Keratinocyte (primary cell): ENCODE measurements around the gene ARID5A. TPM values are rescaled to one million over a fixed set of nuclear protein-coding genes. Genes with fewer than 3 reads are reported as not detected.

Source experiments
- DNase-seq: peaks from one replicate; pipeline ENCODE4 v3.0.0-alpha.2; 2011; ENCODE audit warnings: low read depth, missing footprints, low spot score
- FAIRE-seq: peaks from 2 replicates; lab custom pipeline; 2011; peaks lifted over from hg19 to GRCh38; lab: Jason Lieb, UNC
- H2AFZ ChIP-seq: 2 replicates; pipeline ENCODE4 v1.6.0; 2012; ENCODE audit warnings: low read length, control low read depth, inconsistent platforms; ENCODE audit not compliant: control insufficient read depth
- H3K27ac ChIP-seq: 2 replicates; pipeline ENCODE4 v1.5.1; 2011; ENCODE audit warnings: low read length; ENCODE audit not compliant: control insufficient read depth, insufficient read depth
- H3K27me3 ChIP-seq: 3 replicates; pipeline ENCODE4 v1.6.0; 2011; ENCODE audit warnings: low read length; ENCODE audit not compliant: control insufficient read depth, insufficient read depth; ENCODE audit errors: extremely low read depth
- H3K36me3 ChIP-seq, 2 experiments: 2 replicates in 1 of 2; 3 replicates in 1 of 2; pipeline ENCODE4 v1.5.1; 2011; ENCODE audit warnings: low read length in 2 of 2, mild to moderate bottlenecking in 1 of 2; ENCODE audit not compliant: control insufficient read depth in 2 of 2, insufficient read depth in 2 of 2; ENCODE audit errors: extremely low read depth in 1 of 2
- H3K4me1 ChIP-seq: 3 replicates; pipeline ENCODE4 v1.5.1; 2011; ENCODE audit warnings: low read length; ENCODE audit not compliant: control insufficient read depth, insufficient read depth; ENCODE audit errors: extremely low read depth
- H3K4me2 ChIP-seq: 3 replicates; pipeline ENCODE4 v1.6.0; 2011; ENCODE audit warnings: low read depth, low read length; ENCODE audit not compliant: control insufficient read depth, insufficient read depth; ENCODE audit errors: extremely low read depth
- H3K4me3 ChIP-seq, 3 experiments: fragments of 200-600 bp in 1 of 3; sonication (generic) in 1 of 3; 2 replicates in 2 of 3; 3 replicates in 1 of 3; pipeline ENCODE4 v1.5.1; 2011 to 2016; ENCODE audit warnings: low read length in 3 of 3, mild to moderate bottlenecking in 3 of 3, control low read depth in 2 of 3, inconsistent platforms in 1 of 3, low read depth in 1 of 3, mixed read lengths in 1 of 3, mixed run types in 1 of 3, moderate library complexity in 1 of 3; ENCODE audit not compliant: control insufficient read depth in 2 of 3, insufficient read depth in 2 of 3; ENCODE audit errors: extremely low read depth in 1 of 3
- H3K79me2 ChIP-seq: 2 replicates; pipeline ENCODE4 v1.6.0; 2012; ENCODE audit warnings: low read length; ENCODE audit not compliant: control insufficient read depth, insufficient read depth
- H3K9ac ChIP-seq: 3 replicates; pipeline ENCODE4 v1.6.0; 2011; ENCODE audit warnings: low read length; ENCODE audit not compliant: control insufficient read depth, insufficient read depth; ENCODE audit errors: extremely low read depth
- H3K9me1 ChIP-seq: 3 replicates; pipeline ENCODE4 v1.6.0; 2011; ENCODE audit warnings: low read length; ENCODE audit not compliant: control insufficient read depth, insufficient read depth; ENCODE audit errors: extremely low read depth
- H3K9me3 ChIP-seq: 2 replicates; pipeline ENCODE4 v1.5.1; 2012; ENCODE audit warnings: low read depth, low read length; ENCODE audit not compliant: control insufficient read depth
- H4K20me1 ChIP-seq: 3 replicates; pipeline ENCODE4 v1.6.0; 2011; ENCODE audit warnings: low read length; ENCODE audit not compliant: control insufficient read depth, insufficient read depth; ENCODE audit errors: extremely low read depth
- EZH2 ChIP-seq: IDR thresholded peaks from one replicate; pipeline ENCODE4 v1.6.1; 2012; ENCODE audit warnings: inconsistent platforms, mild to moderate bottlenecking, low read length, moderate library complexity
- dilution Hi-C: fragments of 300-500 bp; cut with MboI; formaldehyde crosslinking; loops from one replicate; pipeline ENCODE4 v1.7.0; 2020; ENCODE audit warnings: low sequenced_read_pairs; ENCODE audit not compliant: extremely low pct_ligation_motif_present
- polyA plus RNA-seq, 5 experiments: library from polyadenylated mRNA; depleted of rRNA in 3 of 5; stranded (reverse) in 3 of 5; stranded (forward) in 1 of 5; unstranded in 1 of 5; fragments of >200 nt; gene quantifications; 1 replicate in 1 of 5; 2 replicates in 3 of 5; 3 replicates in 1 of 5; pipeline versions ENCODE4 v1.2.1 to v1.2.3, GENCODE V29; 2011 to 2012; ENCODE audit warnings: missing spikeins in 2 of 5, low read depth in 1 of 5, low replicate concordance in 1 of 5
- TF ChIP-seq, protein P1 (sequence below), 3 experiments: IDR thresholded peaks in 1 of 3; conservative IDR thresholded peaks in 1 of 3; optimal IDR thresholded peaks in 1 of 3; 2 replicates in 2 of 3; 3 replicates in 1 of 3; pipeline versions ENCODE3 to v1.5.1; 2011; ENCODE audit warnings: low read length in 3 of 3, mild to moderate bottlenecking in 3 of 3, moderate library complexity in 2 of 3, control low read depth in 1 of 3, inconsistent platforms in 1 of 3; ENCODE audit not compliant: insufficient read depth in 2 of 3; ENCODE audit errors: extremely low read depth in 1 of 3

The ARID5A gene
- polyA plus RNA-seq, 1 donor (not counting 4 experiments of a cell fraction or from before 2014, with no cell fraction given), result 1.6 TPM

DNA sequence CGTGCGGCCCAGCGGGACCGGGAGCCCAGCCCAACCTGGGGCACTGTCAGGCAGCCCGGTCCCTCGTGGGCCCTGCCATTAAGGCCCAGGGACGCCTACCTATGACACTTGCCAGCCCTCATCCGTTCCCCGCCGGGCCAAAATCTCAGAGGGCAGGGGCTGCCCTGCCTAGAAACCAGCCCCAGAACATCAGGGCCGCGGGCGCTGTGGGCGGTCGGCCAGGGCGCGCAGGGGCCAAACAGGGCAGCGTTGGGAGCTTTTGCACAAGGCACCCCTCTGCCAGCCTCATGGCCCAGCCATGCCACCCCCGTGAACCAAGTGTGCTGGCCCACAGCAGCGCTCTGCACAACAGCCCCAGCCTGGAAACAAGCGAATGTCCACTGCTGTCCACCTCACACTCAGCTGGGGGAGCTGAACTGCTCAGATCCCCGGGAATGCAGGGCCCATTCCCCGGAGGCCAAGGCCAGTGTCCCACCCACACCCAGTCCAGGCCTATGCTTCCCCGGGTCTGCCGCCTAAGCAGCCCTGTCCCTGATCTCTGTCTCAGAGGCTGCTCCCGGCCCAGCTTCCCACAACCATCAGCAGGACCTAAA lies 27.9 kb upstream of the ARID5A start:
- H3K9me3 ChIP-seq, result no peaks in the 10 kb centered on the region
- peak overlapping the region; percentile 7 for H3K4me2 ChIP-seq
- no peaks in the 10 kb centered on the region for H3K36me3 ChIP-seq
- no peak overlapping the region for H3K9ac ChIP-seq
- H2AFZ ChIP-seq, result no peak overlapping the region
- peaks cover 19% of the 10 kb centered on the region for H3K4me1 ChIP-seq
- H3K9me1 ChIP-seq, result no peaks in the 10 kb centered on the region
- DNase-seq, result no peak
- no peak for TF ChIP-seq EZH2
- TF ChIP-seq, protein P1, sequence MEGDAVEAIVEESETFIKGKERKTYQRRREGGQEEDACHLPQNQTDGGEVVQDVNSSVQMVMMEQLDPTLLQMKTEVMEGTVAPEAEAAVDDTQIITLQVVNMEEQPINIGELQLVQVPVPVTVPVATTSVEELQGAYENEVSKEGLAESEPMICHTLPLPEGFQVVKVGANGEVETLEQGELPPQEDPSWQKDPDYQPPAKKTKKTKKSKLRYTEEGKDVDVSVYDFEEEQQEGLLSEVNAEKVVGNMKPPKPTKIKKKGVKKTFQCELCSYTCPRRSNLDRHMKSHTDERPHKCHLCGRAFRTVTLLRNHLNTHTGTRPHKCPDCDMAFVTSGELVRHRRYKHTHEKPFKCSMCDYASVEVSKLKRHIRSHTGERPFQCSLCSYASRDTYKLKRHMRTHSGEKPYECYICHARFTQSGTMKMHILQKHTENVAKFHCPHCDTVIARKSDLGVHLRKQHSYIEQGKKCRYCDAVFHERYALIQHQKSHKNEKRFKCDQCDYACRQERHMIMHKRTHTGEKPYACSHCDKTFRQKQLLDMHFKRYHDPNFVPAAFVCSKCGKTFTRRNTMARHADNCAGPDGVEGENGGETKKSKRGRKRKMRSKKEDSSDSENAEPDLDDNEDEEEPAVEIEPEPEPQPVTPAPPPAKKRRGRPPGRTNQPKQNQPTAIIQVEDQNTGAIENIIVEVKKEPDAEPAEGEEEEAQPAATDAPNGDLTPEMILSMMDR (optimal IDR thresholded peaks at IDR 0.05 in 1 of 3, IDR thresholded peaks at IDR 0.05 in 1 of 3, conservative IDR thresholded peaks at IDR 0.05 in 1 of 3; ENCODE audit: extremely low read depth in 1 of 3, insufficient read depth in 2 of 3, low read length in 3 of 3), result no peak
- H3K4me3 ChIP-seq, result no peak overlapping the region
- H4K20me1 ChIP-seq, result no peaks in the 10 kb centered on the region
- no peak for FAIRE-seq
- peaks cover 7% of the 10 kb centered on the region for H3K27me3 ChIP-seq
- H3K79me2 ChIP-seq, result no peaks in the 10 kb centered on the region
- no peak overlapping the region for H3K27ac ChIP-seq
- dilution Hi-C loops, result no loop called here

DNA sequence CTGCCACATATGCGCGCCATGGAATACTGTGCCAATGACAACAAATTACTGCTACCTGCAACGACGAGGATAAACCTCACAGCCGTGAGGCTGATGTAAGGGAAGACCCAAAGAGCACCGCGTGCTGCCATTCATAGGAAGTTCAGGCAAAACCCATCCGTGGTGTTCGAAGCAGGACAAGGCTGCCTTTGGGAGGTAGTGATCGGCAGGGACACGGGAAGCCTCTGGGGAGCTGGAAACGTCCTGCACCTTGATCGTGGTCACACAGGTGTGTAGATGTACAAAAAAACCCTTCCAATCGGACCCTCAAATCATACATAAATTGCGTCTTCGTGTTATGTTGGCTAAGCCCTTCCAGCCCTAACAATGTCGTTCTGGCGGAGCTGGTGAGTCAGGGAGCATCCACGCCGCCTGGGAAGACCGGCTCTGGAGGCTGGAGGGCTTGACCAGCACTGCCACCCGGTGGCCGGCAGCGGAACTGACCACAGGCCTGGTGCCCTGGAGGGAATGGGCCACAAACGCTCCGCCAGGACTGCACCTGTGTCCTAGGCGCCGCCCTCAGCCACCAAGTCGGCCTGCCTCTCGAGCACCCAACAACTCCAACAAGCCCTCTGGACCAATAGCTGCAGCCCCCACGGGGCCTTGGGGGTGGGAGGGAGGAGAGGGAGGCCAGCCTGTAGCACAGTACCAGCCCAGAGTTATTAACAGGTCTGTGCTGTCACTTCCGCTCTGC lies 27.3 kb upstream of the ARID5A start:
- H3K9me3 ChIP-seq, result no peaks in the 10 kb centered on the region
- no peaks in the 10 kb centered on the region for H4K20me1 ChIP-seq
- DNase-seq (no peak), FAIRE-seq (peak; percentile 67)
- H3K4me3 ChIP-seq, result no peak overlapping the region
- H3K9ac ChIP-seq, result no peak overlapping the region
- H2AFZ ChIP-seq, result peak overlapping the region; percentile 63
- H3K9me1 ChIP-seq, result no peaks in the 10 kb centered on the region
- H3K4me1 ChIP-seq, result peaks cover 19% of the 10 kb centered on the region
- peaks cover 7% of the 10 kb centered on the region for H3K27me3 ChIP-seq
- dilution Hi-C loops, result no loop called here
- no peak overlapping the region for H3K27ac ChIP-seq
- no peaks in the 10 kb centered on the region for H3K79me2 ChIP-seq
- no peak for TF ChIP-seq EZH2
- TF ChIP-seq, protein P1 (optimal IDR thresholded peaks at IDR 0.05 in 1 of 3, IDR thresholded peaks at IDR 0.05 in 1 of 3, conservative IDR thresholded peaks at IDR 0.05 in 1 of 3; ENCODE audit: extremely low read depth in 1 of 3, insufficient read depth in 2 of 3, low read length in 3 of 3), result peak; percentile 90 to 99 (median 98)
- peak overlapping the region; percentile 32 for H3K4me2 ChIP-seq
- no peaks in the 10 kb centered on the region for H3K36me3 ChIP-seq
